ENCODE results near the gene DOK5.

The DOK5 gene

DNA sequence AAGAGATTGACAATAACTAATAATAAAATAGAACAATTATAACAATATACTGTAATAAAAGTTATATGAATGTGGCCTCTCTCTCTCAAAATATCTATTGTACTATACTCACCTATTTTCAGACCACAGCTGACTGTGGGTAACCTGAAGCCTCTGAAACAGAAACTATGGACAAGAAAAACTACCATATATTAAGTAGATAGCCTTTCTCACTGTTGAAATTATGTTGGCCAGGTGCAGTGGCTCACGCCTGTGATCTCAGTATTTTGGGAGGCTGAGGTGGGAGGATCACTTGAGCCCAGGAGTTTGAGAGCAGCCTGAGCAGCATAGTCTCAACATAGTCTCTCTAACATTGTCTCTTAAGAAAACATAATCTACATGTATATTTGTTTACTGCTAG is 89.9 kb downstream of the DOK5 start:
- no peak for DNase-seq

DNA sequence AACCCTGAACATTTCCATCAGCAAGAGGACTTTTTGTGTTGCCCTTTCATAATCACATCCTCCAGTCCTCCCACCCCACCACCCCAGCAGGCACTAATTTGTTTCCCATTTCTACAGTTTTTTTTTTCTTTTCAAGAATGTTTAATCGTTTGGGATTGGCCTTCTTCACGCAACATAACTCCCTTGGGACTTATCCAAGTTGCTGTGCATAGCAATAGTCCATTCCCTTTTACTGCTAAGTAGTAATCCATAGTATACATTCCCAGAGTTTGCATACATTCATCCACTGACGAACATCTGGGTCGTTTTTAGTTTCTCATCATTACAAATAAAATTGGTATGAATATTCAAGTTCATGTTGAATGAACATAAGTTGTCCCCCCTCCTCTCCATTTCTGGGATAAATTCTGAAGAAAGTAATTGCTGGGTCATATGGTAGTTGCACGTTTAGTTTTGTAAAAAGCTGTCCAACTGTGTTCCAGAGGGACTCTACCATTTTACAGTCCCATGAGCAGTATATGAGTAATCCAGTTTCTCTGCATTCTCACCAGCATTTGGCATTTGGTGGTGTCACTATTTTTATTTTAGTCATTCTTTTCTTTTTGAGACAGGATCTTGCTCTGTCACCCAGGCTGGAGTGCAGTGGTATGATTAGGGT is 90.8 kb downstream of the DOK5 start:
- DNase-seq: no peak

DNA sequence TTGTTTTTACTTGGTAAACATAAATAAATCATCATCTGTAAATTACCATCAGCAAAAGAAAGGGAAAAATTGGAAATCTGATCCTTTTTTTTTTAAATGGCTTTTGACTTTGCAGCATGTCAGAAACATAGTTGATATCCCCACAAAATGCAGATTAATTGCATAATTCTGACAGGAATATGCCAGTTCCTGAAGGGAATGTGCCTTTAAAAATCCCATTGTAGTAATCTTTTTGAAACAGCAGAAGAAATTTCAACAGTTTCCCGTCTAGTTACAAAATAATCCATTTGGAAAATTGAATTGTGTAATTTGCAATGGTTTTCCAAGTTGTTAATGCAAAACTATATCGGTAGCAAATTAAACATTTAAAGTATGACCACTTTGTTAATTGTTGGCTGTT is 95.2 kb downstream of the DOK5 start:
- DNase-seq: no peak

DNA sequence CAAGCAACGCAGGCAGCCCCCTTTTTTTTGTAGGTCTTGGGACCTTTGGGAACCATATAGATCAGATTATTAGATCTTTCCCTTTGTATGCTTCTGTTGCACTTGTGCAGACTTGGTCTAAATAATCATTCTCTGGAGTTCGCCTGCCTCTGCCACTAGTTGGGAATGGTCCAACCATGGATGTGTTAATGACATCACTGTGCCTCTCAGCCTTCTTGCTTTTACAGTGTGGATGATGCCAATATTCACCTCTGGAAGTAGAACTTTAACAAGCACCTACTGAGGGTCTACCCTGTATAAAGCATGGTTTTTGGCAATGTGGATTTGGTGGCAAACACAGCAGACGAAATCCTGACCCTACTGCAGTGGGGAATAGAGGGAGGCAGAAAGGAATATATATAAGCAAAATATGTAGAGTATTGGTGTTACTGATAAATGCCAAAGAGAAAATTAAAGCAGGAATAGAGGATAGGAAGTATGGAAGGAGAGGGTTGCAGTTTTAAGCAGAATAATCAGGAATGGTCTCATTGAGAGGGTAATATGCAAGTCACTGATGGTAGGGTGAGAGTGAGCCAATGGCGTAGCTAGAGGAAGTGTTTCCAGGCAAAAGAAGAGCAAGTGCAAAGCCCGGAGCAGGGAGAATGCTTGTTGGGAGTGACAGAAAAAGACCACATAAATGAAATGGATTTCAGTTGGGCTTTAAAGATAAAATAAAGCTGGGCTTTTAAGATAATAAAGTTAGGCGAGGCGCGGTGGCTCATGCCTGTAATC is 97.5 kb downstream of the DOK5 start:
- no peak for DNase-seq

DNA sequence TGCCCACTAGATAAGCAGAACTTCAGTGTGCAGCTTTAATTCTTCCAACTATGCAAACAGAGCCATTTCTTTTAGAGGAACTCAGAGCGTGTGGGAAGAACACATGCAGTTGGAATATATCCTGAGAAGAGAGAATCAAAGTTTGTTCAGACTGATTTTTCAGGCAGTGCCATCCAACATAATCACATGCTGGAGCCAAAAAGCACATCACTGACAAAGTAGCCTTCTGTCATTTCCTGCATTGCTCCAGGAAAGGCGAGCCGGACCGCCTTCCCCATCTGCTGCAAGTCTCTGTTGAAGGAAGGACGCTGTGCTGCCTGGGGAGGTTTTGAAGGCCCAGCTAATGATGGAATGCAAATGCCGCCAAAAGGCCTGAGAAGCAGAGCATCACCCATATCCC is 98.4 kb downstream of the DOK5 start:
- no peak for DNase-seq

DNA sequence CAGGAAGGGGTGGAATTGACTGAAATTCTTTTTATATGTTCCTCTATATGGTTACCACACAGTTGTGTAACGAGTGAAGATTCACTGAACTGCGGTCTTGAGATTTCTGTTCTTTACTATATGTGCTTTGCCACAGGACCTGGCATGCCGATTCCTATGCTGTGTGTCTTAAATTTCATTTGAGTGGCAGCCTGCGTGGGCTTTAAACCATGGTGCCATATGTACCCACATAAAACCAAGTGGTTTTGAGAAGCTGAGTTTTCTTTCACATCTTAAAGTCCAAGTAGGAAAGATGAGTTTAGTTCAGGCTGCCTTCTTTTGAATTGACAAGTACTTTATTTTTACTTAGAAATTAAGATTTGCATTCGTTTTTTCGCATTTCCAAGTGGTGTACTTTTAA is 101.1 kb downstream of the DOK5 start:
- DNase-seq: no peak

DNA sequence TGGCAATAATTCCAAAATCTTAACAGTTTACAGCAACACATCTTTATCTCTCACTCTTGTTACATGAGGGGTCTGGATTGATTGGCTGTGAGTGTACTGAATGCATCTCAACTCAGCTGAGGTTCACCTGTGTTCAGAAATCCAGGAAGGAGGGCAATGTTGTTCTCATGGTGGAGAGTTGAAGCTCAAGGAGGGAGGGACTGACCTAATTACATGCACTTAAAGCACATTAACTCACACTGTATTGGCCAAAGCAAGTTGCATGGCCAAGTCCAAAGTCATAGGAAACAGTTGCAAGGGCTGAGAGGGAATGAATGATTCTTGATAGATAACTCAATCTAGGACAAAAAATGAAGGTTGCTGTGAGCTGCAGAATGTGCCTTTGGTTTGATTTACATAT is 102.2 kb downstream of the DOK5 start:
- no peak for DNase-seq

DNA sequence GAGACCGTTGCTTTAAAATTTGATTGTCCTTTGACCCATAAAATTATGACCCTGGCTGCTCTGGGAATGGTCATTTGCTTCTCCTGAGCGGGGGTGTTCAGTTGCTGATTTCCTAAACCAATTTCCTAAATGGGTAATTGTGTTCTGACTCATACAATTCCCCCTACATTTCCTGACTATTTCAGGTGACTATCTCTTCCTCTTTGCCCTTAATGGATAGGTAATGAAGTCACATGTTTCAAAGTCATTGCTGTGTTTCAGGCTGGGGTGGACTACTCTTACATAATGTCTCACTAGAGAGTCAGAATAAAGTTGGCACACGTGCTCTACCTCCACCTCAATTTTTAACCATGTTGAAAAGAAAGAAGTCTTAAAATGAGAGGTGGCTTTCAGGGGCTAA is 109.8 kb downstream of the DOK5 start:
- DNase-seq: no peak

DNA sequence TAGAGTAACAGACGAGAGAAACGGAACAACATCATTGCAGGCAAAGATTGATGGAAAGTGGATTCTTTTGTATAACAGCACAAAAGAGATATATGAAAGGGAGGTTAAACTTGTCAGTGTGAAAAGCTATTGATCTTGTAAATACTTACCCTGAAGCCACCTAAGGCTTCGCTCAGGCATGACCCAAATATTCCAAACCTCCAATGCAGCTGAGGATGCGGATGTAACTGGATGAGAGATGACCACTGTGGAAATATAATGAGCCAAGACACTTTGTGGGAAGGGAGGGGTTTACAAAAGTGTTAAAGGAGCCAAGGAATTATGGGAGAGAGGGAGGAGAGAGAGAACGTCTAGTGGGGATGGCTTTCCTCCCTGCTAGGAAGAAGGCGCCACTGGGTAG is 112.0 kb downstream of the DOK5 start:
- no peak for DNase-seq

DNA sequence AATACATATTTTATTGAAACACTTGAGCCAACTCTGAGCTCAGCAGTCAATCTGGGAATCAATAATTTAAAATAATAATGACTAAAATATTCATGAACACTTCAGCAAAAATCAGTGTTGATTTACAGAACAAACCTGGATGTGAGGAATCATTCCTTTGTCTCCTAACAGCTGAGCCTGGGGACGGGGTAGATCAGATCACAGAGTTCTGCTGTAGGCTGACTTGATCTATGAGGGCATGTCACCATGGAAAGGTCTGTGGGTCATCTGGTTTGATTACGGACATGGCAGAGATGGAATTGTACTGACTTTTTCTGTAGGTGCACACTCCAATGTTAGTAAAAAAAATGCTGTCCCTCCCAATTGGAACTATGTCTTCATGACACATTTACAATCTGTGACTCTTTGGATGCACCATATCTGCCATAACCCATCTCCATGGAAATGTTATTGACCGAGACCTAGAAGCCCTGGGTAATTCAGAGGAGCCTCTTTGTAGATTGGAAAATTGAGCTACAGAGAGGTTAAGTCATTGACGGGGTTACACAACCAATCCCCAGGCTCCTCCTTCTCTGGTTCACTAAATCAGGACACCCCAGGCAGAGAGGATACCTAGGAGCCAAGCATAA is 114.1 kb downstream of the DOK5 start:
- no peak for DNase-seq

DNA sequence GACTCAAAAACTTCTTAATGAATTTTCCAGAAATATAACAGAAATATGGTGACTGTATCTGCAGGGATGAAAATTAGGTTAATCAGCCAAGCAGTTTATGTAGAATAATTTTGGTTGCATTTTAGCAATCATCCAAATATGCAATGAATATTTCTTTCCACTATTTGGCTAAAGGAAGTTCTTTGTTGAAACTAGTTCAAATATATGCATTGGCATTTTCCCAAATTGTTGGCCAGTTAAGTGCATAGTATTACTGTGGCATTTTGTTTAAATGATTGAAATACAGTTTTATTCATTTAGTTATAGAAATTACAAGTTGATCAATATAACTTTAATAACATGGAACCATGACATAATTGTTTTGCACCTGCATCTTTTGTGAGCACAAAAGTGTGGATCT is 115.5 kb downstream of the DOK5 start:
- DNase-seq: no peak

DNA sequence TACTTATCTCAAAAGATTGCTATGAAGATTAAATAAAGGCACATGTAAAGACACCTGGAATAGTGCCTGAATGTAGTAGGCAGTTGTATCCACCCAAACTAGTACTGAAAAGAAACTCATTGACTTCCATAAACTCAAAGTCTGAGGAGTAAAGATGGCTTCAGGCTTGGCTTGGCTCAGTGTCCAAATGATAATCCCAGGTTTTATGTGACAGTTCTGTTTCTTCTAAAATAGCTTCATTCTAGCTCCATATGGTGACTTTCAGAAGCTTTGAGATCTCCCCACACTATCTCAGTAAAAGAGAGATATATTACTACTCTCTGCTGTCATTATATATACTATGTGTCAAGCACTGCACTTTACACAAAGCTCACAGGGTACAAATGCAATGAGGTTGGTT is 121.3 kb downstream of the DOK5 start:
- DNase-seq: no peak

DNA sequence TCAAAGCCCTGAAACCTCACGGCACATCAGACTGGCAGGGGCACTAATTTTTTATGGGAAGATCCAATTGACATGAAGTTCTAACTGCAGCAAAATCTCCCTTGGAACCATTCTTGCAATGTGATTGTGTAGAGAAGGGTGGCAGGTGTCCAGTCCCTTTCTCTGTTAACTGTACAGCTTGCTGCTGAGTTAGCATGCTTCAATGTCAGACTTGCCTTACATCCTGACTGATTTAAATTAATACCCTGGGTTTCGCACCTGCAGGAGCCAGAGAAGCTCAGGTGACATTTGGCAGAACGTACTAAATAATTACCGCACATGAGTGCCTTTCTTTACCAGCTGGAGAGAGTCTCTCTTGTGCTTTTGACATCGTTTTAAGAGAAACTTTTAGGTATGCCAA is 123.0 kb downstream of the DOK5 start:
- no peak for DNase-seq

DNA sequence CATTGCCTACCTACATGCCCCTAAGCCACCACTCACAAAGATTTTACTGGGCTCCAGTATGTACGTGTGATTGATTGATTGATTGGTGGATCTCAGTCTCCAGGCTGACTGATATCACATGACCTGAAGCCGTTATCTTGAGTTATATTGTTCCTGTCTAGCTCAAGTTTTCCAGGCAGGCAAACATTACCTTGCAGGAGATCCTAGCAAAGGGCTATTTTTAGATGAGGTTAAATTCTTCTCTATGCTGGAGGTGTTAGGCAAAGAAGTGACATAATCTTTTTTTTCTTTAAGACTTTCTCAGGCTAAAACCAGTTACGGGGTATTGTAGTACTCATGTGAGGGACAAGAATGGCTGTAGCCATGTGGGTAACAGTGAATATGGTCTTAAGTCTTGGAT is 125.2 kb downstream of the DOK5 start:
- DNase-seq: no peak

DNA sequence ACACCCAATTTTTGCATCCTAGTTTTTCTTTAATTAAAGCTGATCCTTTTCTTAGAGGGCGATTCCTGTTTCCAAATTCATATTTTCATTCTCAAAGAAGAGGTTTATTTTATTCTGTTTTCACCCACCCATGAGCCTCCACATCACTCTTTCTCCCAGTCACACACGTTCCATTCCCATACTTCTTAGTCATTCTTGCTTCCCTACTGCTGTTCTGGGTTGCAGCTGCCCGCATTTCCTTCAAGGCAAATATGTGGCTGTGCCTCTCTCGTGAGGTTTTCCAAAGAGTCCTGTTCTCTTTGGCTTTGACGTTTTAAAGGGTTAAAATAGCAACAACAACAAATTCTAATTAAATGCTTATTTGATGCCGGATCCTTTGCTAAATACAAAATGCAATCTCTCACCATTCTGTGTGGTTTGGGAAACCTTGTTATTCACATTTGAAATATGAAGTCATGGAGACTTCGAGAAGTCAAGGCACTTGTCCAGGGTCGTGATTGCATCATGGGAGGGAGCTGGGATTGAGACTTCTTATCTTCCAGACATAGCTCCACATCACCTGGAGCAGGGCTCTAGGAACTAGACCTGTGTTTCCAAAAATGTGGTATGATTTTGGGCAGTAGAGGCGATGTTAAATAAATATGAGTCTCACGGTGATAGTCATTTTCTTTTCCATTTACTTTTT is 126.6 kb downstream of the DOK5 start:
- no peak for DNase-seq

DNA sequence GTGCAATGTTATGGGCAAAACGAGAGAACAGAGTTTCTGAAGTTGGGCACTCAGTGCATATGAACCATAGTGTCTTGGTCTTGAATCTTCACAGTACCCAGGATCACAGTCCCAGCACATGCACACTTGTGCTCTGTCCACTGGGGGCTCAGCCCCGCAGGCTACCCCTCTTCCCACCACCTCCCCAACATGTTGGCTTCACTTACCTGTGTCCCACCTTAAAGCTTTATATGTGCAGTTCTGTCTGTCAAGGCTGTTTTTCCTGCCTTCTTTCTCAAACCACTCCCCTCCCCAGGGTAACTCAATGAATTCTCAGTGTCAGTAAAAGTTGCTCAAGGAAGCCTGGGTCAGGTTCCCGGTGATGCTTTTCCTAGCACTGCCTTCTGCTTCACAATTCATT is 129.9 kb downstream of the DOK5 start:
- no peak for DNase-seq

DNA sequence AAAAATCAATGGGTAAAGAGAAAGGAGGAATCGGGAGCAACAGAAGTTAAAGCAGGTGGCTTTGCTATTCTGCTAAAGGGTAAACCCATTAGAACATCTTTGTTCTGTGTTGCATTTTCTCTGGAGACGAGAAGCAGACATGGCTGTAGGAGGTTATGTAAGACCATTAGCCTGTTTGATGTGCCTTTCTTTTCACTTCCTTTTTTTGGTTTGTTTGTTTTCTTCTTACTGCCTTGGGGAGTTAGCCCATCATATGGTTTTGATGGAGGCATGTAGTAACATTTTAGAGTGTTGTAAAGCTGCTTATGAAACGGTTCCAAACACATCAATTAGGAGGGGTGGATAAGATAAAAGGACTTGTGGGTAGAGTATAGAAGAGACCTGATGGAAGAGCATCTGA is 131.0 kb downstream of the DOK5 start:
- DNase-seq: no peak

DNA sequence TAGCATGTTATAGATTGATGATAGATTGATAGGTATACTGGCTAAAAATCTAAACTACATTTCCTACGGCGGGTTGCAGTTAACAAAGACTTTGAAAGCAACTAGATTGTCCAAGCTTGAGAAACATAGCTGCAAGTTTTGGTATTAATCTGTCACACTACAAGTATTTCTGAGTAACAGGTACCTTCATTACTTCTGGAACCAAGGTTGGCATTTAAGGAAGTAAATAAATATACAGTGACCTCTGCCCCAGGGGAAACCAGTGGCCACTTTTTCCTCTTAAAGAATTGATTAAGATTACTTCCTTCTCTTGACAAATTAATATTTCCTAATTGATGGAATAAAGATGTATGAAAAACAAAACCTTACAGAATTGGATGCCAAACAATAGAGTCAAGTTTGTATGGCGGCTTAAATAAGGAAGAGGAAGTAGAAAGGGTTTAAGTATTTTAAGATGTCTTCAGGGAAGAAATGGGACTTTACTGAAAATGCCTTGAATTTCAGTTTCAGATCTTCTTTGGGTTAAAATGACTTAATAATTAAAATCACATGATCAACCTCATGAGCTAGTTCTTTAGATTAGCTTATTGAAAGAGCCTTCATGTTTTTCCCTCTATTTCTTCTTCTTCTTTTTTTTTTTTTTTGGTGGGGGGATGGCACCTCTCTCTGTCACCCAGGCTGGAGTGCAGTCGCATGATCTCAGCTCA is 132.8 kb downstream of the DOK5 start:
- no peak for DNase-seq

DNA sequence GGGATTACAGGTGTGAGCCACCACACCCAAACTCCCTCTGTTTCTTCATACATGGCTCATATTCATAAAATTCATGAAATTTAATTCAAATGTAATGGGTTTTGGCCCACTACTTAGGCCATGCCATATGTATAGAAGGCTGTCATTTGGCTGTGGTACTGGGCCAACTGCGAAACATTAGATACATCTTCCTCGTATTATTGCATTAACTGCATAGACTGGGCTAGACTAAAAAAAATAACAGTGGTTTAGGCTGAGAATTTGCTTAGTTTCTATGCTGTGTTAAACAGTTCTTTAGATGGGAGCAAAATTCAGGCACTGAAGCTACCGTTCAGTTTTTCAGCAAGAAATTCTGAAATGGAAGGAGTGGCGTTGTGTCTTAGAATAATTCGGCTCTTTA is 133.6 kb downstream of the DOK5 start:
- DNase-seq: no peak

DNA sequence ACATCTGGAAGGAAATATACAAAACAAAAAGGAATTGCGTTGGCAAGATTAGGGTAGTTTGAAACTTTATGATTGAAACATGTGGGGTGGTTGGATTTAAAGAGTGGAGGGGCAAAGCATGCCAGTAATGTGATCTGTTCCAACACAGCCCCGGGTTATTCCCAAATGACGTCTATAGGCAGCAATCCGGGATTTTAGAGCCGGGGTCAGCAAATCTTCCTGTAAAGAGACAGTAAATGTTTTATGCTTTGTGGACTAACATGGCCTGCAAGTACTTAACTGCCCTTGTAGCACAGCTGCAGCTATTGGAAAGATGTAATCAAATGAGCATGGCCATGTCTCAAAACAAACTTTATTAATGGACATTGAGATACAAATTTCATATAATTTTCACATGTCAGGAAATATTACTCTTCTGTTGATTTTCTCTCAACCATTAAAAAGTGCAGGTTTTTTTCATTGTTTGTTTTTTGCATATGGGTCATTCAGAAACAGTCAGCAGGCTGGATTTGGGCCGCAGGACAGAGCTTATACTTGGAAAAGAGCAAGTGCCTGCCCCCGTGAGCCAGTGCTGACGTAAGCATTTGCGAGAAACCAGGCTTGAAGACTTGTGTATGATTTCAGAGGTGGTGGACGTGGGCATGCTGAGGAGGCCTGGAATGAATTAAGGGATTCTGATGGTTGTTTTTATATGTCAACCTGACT is 136.5 kb downstream of the DOK5 start:
- no peak for DNase-seq

DNA sequence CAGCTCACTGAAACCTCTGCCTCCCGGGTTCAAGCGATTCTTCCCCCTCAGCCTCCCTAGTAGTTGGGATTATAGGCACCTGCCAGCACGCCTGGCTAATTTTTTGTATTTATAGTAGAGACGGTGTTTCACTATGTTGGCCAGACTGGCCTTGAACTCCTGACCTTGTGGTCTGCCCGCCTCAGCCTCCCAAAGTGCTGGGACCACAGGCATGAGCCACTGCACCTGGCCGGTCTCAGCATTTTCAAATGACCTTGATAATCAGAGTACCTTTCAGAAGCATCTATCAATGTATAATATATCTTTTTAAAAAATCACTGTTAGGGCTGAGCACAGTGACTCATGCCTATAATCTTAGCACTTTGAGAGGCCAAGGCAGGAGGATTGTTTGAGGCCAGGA is 143.0 kb downstream of the DOK5 start:
- no peak for DNase-seq

DNA sequence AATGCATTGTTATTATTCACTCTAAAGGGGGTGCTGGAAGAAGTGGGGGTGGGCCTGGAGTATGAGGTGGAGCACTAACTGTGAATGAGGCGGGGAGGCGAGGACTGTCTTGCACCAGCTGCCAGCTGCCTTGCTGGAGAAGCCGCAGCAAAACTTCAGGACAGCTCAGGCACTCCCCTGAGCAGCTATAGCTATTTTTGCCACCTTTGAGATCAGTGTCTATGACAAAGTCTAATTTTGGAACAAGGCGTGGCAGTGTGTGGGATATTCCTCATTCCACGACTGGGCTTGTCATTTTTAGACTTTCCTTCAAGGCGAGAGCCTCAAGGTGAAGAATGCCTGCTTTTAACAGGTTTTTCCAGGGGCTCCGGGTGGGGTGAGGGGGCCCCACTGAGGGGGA is 143.8 kb downstream of the DOK5 start:
- no peak for DNase-seq

DNA sequence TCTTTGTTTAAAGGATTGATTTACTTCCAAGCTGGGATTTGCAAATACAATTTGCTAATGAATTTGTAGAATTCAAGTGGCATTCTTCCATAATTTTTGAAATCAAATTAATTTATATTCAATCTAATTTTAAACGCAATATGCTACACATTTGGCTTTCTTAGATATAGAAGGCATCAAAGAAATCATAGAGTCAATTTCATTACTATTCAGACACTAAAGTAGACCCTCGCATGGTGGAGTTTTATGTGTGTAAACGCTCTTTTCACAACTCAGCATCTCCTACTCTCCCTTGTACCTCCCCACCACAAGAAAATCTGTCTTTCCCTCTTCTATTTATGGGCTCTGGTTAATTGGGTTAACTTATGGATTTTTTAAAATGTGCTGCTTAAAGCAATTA is 144.3 kb downstream of the DOK5 start:
- DNase-seq: no peak

Measured in NCI-H2029 treated with DMSO at 0.1 percent for 48 hours (cell line).